ENCODE measurements around the gene NEK11. TPM values are rescaled to one million over a fixed set of nuclear protein-coding genes. Genes with fewer than 3 reads are reported as not detected.

Gene NEK11
- total RNA-seq, 1 donor, result 14.5 TPM

- Histone ChIP-seq H4K20me1 (ENCODE audit: insufficient read depth, low read length) (no peaks in the 10 kb centered on the region), H2AFZ (ENCODE audit: low read length) (no peak overlapping the region), H3K36me3 (ENCODE audit: insufficient read depth, low read length) (no peaks in the 10 kb centered on the region), H3K79me2 (ENCODE audit: insufficient read depth, low read length) (no peaks in the 10 kb centered on the region), H3K4me2 (ENCODE audit: insufficient read depth, low read length) (no peak overlapping the region), H3K27me3 (ENCODE audit: insufficient read depth, low read length) (no peaks in the 10 kb centered on the region), H3K27ac (ENCODE audit: low read depth, low read length) (no peak overlapping the region), H3K9me3 (ENCODE audit: low read depth, low read length) (no peaks in the 10 kb centered on the region), H3K4me3 (ENCODE audit: insufficient read depth, low read length) (no peak overlapping the region), H3K4me1 (ENCODE audit: insufficient read depth, low read length) (no peaks in the 10 kb centered on the region)
- no peak for DNase-seq (ENCODE audit: insufficient read length, low spot score, missing footprints)
- no peak for TF ChIP-seq CTCF (IDR thresholded peaks at IDR 0.05; ENCODE audit: extremely low read depth, low read depth, low read length)
These were observed 135.8 kb downstream of the NEK11 start for GRCh38 chr3:131162516-131162915.

GRCh38 chr3:131167867-131168266, 141.2 kb downstream of the NEK11 start:
- Histone ChIP-seq H3K9me3 (ENCODE audit: low read depth, low read length) (no peaks in the 10 kb centered on the region), H3K4me1 (ENCODE audit: insufficient read depth, low read length) (no peaks in the 10 kb centered on the region), H3K36me3 (ENCODE audit: insufficient read depth, low read length) (no peaks in the 10 kb centered on the region), H3K27ac (ENCODE audit: low read depth, low read length) (no peak overlapping the region), H3K4me3 (ENCODE audit: insufficient read depth, low read length) (no peak overlapping the region), H3K27me3 (ENCODE audit: insufficient read depth, low read length) (no peaks in the 10 kb centered on the region), H4K20me1 (ENCODE audit: insufficient read depth, low read length) (no peaks in the 10 kb centered on the region), H2AFZ (ENCODE audit: low read length) (no peak overlapping the region), H3K79me2 (ENCODE audit: insufficient read depth, low read length) (no peaks in the 10 kb centered on the region), H3K4me2 (ENCODE audit: insufficient read depth, low read length) (no peak overlapping the region)
- no peak for TF ChIP-seq CTCF (IDR thresholded peaks at IDR 0.05; ENCODE audit: extremely low read depth, low read depth, low read length)
- DNase-seq (ENCODE audit: insufficient read length, low spot score, missing footprints), result no peak

- Histone ChIP-seq H3K4me3 (ENCODE audit: insufficient read depth, low read length) (no peak overlapping the region), H4K20me1 (ENCODE audit: insufficient read depth, low read length) (no peaks in the 10 kb centered on the region), H3K27ac (ENCODE audit: low read depth, low read length) (no peak overlapping the region), H3K4me2 (ENCODE audit: insufficient read depth, low read length) (no peak overlapping the region), H3K4me1 (ENCODE audit: insufficient read depth, low read length) (no peaks in the 10 kb centered on the region), H3K36me3 (ENCODE audit: insufficient read depth, low read length) (no peaks in the 10 kb centered on the region), H3K27me3 (ENCODE audit: insufficient read depth, low read length) (no peaks in the 10 kb centered on the region), H3K79me2 (ENCODE audit: insufficient read depth, low read length) (no peaks in the 10 kb centered on the region), H2AFZ (ENCODE audit: low read length) (no peak overlapping the region), H3K9me3 (ENCODE audit: low read depth, low read length) (no peaks in the 10 kb centered on the region)
- no peak for TF ChIP-seq CTCF (IDR thresholded peaks at IDR 0.05; ENCODE audit: extremely low read depth, low read depth, low read length)
- DNase-seq (ENCODE audit: insufficient read length, low spot score, missing footprints), result no peak
These were observed 142.7 kb downstream of the NEK11 start for GRCh38 chr3:131169331-131169730.

GRCh38 chr3:131172502-131173200, 146.0 kb downstream of the NEK11 start:
- Histone ChIP-seq H4K20me1 (ENCODE audit: insufficient read depth, low read length) (no peaks in the 10 kb centered on the region), H3K27ac (ENCODE audit: low read depth, low read length) (no peak overlapping the region), H3K4me1 (ENCODE audit: insufficient read depth, low read length) (no peaks in the 10 kb centered on the region), H3K9me3 (ENCODE audit: low read depth, low read length) (no peaks in the 10 kb centered on the region), H3K36me3 (ENCODE audit: insufficient read depth, low read length) (no peaks in the 10 kb centered on the region), H3K4me2 (ENCODE audit: insufficient read depth, low read length) (no peak overlapping the region), H3K27me3 (ENCODE audit: insufficient read depth, low read length) (no peaks in the 10 kb centered on the region), H3K4me3 (ENCODE audit: insufficient read depth, low read length) (no peak overlapping the region), H2AFZ (ENCODE audit: low read length) (no peak overlapping the region), H3K79me2 (ENCODE audit: insufficient read depth, low read length) (no peaks in the 10 kb centered on the region)
- TF ChIP-seq CTCF (IDR thresholded peaks at IDR 0.05; ENCODE audit: extremely low read depth, low read depth, low read length), result no peak
- DNase-seq (ENCODE audit: insufficient read length, low spot score, missing footprints), result no peak

Measured in osteoblast (primary cell).